ENCODE data around the gene PI16.

PI16 gene

GRCh38 chr6:36959555-36960250 is 5.2 kb downstream of the PI16 start:
- TF ChIP-seq RAD21 (IDR thresholded peaks at IDR 0.05; ENCODE audit: low read depth) (no peak), TAF1 (IDR thresholded peaks at IDR 0.05; ENCODE audit: low read depth) (no peak), ZBTB7A (IDR thresholded peaks at IDR 0.05; ENCODE audit: low read depth) (no peak), CEBPB (IDR thresholded peaks at IDR 0.05) (no peak), YY1 (IDR thresholded peaks at IDR 0.05; ENCODE audit: low read depth) (no peak), TCF12 (IDR thresholded peaks at IDR 0.05; ENCODE audit: low read depth) (no peak), CREB1 (IDR thresholded peaks at IDR 0.05; ENCODE audit: low read depth) (no peak), TEAD4 (IDR thresholded peaks at IDR 0.05) (no peak), FOXM1 (IDR thresholded peaks at IDR 0.05; ENCODE audit: borderline replicate concordance, low read depth) (no peak), EGR1 (IDR thresholded peaks at IDR 0.05) (no peak), NFIC (IDR thresholded peaks at IDR 0.05) (no peak), EP300 (IDR thresholded peaks at IDR 0.05; ENCODE audit: borderline replicate concordance) (no peak)
- TF ChIP-seq, protein P1, sequence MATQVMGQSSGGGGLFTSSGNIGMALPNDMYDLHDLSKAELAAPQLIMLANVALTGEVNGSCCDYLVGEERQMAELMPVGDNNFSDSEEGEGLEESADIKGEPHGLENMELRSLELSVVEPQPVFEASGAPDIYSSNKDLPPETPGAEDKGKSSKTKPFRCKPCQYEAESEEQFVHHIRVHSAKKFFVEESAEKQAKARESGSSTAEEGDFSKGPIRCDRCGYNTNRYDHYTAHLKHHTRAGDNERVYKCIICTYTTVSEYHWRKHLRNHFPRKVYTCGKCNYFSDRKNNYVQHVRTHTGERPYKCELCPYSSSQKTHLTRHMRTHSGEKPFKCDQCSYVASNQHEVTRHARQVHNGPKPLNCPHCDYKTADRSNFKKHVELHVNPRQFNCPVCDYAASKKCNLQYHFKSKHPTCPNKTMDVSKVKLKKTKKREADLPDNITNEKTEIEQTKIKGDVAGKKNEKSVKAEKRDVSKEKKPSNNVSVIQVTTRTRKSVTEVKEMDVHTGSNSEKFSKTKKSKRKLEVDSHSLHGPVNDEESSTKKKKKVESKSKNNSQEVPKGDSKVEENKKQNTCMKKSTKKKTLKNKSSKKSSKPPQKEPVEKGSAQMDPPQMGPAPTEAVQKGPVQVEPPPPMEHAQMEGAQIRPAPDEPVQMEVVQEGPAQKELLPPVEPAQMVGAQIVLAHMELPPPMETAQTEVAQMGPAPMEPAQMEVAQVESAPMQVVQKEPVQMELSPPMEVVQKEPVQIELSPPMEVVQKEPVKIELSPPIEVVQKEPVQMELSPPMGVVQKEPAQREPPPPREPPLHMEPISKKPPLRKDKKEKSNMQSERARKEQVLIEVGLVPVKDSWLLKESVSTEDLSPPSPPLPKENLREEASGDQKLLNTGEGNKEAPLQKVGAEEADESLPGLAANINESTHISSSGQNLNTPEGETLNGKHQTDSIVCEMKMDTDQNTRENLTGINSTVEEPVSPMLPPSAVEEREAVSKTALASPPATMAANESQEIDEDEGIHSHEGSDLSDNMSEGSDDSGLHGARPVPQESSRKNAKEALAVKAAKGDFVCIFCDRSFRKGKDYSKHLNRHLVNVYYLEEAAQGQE (IDR thresholded peaks at IDR 0.05; ENCODE audit: low read depth) = no peak
- TF ChIP-seq, protein P2, sequence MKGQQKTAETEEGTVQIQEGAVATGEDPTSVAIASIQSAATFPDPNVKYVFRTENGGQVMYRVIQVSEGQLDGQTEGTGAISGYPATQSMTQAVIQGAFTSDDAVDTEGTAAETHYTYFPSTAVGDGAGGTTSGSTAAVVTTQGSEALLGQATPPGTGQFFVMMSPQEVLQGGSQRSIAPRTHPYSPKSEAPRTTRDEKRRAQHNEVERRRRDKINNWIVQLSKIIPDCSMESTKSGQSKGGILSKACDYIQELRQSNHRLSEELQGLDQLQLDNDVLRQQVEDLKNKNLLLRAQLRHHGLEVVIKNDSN (IDR thresholded peaks at IDR 0.05) = no peak
- TF ChIP-seq, protein P3, sequence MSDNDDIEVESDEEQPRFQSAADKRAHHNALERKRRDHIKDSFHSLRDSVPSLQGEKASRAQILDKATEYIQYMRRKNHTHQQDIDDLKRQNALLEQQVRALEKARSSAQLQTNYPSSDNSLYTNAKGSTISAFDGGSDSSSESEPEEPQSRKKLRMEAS (IDR thresholded peaks at IDR 0.05) = no peak

- no peak for TF ChIP-seq EGR1 (IDR thresholded peaks at IDR 0.05)
- TF ChIP-seq YY1 (IDR thresholded peaks at IDR 0.05; ENCODE audit: low read depth) = no peak
- TF ChIP-seq NFIC (IDR thresholded peaks at IDR 0.05) = no peak
These were observed 7.2 kb downstream of the PI16 start for GRCh38 chr6:36961441-36962435.

DNA sequence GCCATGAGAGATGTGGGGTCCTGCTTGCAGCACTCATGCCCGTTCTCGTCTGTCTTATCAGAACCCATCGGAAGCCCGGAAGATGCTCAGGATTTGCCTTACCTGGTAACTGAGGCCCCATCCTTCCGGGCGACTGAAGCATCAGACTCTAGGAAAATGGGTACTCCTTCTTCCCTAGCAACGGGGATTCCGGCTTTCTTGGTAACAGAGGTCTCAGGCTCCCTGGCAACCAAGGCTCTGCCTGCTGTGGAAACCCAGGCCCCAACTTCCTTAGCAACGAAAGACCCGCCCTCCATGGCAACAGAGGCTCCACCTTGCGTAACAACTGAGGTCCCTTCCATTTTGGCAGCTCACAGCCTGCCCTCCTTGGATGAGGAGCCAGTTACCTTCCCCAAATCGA is 8.3 kb downstream of the PI16 start:
- TF ChIP-seq FOXM1 (IDR thresholded peaks at IDR 0.05; ENCODE audit: borderline replicate concordance, low read depth) = no peak
- TF ChIP-seq EGR1 (IDR thresholded peaks at IDR 0.05) = no peak
- TF ChIP-seq TAF1 (IDR thresholded peaks at IDR 0.05; ENCODE audit: low read depth) = no peak
- no peak for TF ChIP-seq CREB1 (IDR thresholded peaks at IDR 0.05; ENCODE audit: low read depth)
- TF ChIP-seq CEBPB (IDR thresholded peaks at IDR 0.05) = peak; percentile 93
- TF ChIP-seq, protein P1 (IDR thresholded peaks at IDR 0.05; ENCODE audit: low read depth) = no peak
- no peak for TF ChIP-seq NFIC (IDR thresholded peaks at IDR 0.05)

- TF ChIP-seq NFIC (IDR thresholded peaks at IDR 0.05) (peak; percentile 56), TCF12 (IDR thresholded peaks at IDR 0.05; ENCODE audit: low read depth) (no peak)
These were observed 9.1 kb downstream of the PI16 start for GRCh38 chr6:36963451-36964290.

DNA sequence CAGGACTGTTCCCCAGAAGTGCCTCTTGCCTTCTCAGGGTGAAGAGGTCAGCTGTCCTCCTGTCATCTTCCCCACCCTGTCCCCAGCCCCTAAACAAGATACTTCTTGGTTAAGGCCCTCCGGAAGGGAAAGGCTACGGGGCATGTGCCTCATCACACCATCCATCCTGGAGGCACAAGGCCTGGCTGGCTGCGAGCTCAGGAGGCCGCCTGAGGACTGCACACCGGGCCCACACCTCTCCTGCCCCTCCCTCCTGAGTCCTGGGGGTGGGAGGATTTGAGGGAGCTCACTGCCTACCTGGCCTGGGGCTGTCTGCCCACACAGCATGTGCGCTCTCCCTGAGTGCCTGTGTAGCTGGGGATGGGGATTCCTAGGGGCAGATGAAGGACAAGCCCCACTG is 9.8 kb downstream of the PI16 start:
- TF ChIP-seq RAD21 (IDR thresholded peaks at IDR 0.05; ENCODE audit: low read depth) (no peak), ZBTB7A (IDR thresholded peaks at IDR 0.05; ENCODE audit: low read depth) (no peak), EP300 (IDR thresholded peaks at IDR 0.05; ENCODE audit: borderline replicate concordance) (no peak), TAF1 (IDR thresholded peaks at IDR 0.05; ENCODE audit: low read depth) (no peak), CREB1 (IDR thresholded peaks at IDR 0.05; ENCODE audit: low read depth) (no peak), CEBPB (IDR thresholded peaks at IDR 0.05) (no peak)
- TF ChIP-seq, protein P3 (IDR thresholded peaks at IDR 0.05) = no peak
- TF ChIP-seq, protein P2 (IDR thresholded peaks at IDR 0.05) = no peak
